Epithelial cell of proximal tubule (primary cell): ENCODE data around the gene NSRP1. TPM values are rescaled to one million over a fixed set of nuclear protein-coding genes. Genes with fewer than 3 reads are reported as not detected.

Experiments used
- DNase-seq: peaks from one replicate; pipeline ENCODE4 v3.0.0-alpha.2; 2011; ENCODE audit warnings: low read depth
- H3K4me3 ChIP-seq: 2 replicates; pipeline ENCODE4 v1.5.1; 2011; ENCODE audit warnings: low read depth, mild to moderate bottlenecking, low read length
- CTCF ChIP-seq: conservative IDR thresholded peaks from 2 replicates; pipeline ENCODE4 v1.5.1; 2012; ENCODE audit warnings: low read depth, mild to moderate bottlenecking, low read length
- total RNA-seq: library from RNA; depleted of rRNA; stranded (reverse); fragments of >200 nt; gene quantifications from 2 replicates; pipeline ENCODE4 v1.2.3, GENCODE V29; 2015

The NSRP1 gene
- total RNA-seq, 1 donor from 2014 or later = 7.0 TPM

GRCh38 chr17:30218799-30219198 is 102.2 kb downstream of the NSRP1 start:
- H3K4me3 ChIP-seq = no peak overlapping the region
- no peak for TF ChIP-seq CTCF
- DNase-seq = no peak

- H3K4me3 ChIP-seq = no peak overlapping the region
- no peak for DNase-seq
- no peak for TF ChIP-seq CTCF
Measured at GRCh38 chr17:30219315-30219714, 102.7 kb downstream of the NSRP1 start.

GRCh38 chr17:30219833-30220232 is 103.2 kb downstream of the NSRP1 start:
- DNase-seq = no peak
- TF ChIP-seq CTCF = no peak
- H3K4me3 ChIP-seq = no peak overlapping the region

- H3K4me3 ChIP-seq = no peak overlapping the region
- no peak for TF ChIP-seq CTCF
- DNase-seq = no peak
Measured at GRCh38 chr17:30220414-30220813, 103.8 kb downstream of the NSRP1 start.

GRCh38 chr17:30221346-30221745 is 104.7 kb downstream of the NSRP1 start:
- no peak for DNase-seq
- H3K4me3 ChIP-seq = no peak overlapping the region
- no peak for TF ChIP-seq CTCF

- DNase-seq = no peak
- H3K4me3 ChIP-seq = no peak overlapping the region
- TF ChIP-seq CTCF = no peak
Measured at GRCh38 chr17:30222251-30222650, 105.6 kb downstream of the NSRP1 start.

GRCh38 chr17:30222721-30223175 is 106.1 kb downstream of the NSRP1 start:
- TF ChIP-seq CTCF = no peak
- DNase-seq = no peak
- no peak overlapping the region for H3K4me3 ChIP-seq
